GM18502 (cell line): ENCODE data around the gene NADSYN1.

Source experiments
- ATAC-seq: cut with Tn5 transposase; IDR thresholded peaks from one replicate; pipeline ENCODE4 v1.9.1; 2021; ENCODE audit warnings: mild to moderate bottlenecking; ENCODE audit not compliant: unreplicated experiment, poor library complexity

The NADSYN1 gene

DNA sequence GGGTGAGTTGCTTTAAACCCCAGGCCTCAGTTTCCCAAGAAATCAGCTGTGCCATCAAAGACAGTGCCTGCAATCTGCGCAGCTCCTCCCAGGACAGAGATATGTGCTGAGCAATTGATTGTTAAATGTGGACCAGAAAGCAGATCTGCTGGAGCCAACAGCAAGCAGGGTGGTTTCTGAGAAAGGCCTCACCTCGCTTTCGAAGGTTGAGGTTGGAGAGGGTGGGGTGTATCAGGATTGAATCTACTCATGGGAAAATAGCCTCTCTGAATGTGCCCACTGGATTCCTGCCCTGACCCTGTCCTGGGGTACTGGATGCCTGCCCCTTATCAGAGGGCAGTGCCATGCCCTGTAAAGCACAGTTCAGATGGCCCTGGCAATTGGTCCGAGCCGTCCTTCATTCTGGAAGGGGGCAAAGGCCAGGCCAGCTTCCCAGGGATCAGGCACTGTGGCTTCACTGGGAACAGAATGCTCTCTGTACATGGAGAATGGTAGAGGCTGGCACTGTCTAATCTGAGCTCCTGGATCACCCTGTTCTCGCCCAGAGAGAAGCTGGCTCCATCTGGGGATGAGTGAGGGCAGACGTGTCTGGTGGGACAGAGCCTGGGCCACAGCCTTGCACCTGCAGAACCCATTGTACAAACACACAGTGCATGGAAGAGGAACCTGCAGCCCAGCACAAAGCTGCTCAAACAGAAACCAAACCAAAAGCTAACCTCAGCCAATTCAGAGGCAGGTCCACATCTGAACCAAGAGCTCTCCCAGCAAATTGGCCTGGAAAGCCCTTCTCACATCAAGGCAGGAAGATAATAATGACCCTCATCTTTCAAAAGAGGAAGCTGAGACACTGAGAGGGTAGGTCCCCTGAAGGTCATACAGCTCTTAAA, 20.0 kb upstream of the NADSYN1 start:
- ATAC-seq = no peak

DNA sequence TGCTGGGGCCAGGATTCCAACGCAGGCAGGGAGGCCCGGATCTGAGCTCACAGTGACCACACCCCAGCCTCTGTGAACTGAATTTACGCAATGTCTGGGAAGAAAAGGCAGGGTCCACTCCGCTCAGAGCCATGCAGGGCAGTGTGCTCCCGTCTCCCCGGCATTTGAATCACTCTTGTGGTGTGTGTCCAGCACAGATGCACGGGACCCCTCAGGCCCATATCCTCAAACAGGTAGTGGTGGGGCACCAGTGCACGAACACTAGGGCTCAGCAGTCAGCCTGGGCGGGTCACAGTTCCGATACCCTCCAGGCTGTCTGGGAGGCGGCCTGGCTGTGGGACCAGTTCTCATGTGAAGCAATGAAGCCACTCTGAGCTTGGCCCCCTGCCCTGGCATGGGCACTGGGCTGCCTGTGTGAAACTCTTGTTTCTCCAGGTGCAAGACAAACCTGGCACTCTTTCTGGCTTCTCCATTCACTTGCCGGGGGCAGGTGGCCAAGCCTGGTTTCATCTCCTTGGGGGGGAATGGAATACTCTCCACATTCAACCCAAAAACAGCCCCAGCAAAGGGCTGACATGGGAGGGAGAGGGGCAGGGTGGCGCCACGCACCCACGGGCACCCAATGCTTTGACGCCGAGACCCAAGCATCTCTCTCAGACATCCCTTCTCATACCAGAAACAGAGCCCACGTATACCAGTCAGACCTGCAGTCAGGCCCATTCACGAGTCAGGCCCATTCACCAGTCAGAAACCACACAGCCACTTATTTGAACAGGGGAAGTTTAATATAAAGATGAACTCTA, 19.2 kb upstream of the NADSYN1 start:
- ATAC-seq = no peak

DNA sequence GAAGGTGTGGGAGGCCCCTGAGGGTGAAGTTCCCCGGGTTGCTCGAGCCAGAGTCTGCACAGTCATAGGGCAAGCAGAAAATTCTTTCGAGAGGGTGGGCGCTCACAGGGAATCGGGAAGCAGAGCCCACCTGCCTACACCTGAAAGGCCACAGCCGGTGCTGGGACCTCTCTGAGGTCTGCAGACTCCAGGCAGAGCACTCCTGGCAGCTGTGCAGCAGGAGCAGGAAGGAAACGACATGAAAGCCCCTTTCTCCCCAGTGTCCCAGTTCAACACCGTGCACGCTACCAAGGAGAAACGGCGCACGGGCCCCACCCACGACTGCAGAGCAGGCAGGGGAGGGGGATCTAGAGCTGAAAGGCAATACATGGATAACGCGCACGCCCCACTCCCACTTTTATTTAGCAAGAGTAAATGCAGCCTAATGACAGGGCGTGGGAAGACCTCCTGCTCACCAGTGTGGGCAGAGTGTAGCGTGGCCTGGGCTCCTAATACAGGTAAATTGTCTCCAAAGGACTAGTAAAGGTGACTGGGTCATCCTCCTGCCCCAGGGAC, 18.4 kb upstream of the NADSYN1 start:
- no peak for ATAC-seq

DNA sequence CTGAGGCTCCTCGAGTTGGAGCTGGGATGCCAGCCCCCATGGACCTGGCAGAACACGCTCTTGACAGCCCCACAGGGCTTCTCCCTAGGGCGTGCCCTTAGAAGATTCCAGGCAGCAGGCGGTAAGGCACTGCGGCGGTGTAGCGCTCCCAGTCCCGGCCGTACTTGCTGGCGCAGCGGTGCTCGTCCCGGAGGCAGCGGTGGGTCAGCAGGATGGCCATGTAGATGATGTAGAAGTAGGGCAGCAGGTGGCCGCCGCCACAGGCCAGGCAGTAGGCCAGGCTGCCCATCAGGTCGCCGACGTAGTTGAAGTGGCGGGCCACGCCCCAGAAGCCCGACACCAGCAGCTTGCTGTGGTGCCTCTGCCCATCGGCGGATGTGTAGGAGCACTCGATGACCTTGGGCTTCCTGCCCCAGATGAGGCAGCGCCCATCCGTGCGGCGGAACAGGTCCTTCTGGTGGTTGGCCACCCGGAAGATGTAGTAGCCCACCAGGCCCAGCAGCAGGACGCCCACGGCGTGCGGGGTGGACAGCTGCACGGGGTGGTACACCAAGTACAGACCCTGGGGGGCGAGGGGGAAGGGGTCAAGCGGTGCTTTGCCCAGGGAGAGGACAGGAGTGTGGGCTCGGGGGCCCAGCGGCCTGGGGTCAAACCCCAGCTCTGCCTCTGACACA, 17.6 kb upstream of the NADSYN1 start:
- ATAC-seq = no peak

DNA sequence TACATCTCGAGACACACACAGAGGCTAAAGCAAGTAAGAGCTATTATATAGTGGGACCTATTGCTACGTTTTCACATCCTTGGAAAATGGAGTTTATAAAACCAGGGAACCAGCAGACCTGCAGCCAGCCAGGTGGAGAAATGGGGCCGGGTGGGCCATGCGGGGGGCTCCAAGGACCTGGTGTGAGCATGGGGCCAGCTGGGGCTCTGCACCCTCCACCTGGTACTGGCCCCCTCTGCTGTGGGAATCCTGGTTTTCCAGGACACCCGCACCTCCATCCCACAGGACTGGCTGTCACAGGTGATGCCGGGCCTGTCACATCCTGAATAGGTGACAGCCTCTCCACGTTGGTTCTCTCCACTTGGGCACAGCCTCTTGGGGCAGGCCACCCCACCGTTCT, 16.1 kb upstream of the NADSYN1 start:
- no peak for ATAC-seq

DNA sequence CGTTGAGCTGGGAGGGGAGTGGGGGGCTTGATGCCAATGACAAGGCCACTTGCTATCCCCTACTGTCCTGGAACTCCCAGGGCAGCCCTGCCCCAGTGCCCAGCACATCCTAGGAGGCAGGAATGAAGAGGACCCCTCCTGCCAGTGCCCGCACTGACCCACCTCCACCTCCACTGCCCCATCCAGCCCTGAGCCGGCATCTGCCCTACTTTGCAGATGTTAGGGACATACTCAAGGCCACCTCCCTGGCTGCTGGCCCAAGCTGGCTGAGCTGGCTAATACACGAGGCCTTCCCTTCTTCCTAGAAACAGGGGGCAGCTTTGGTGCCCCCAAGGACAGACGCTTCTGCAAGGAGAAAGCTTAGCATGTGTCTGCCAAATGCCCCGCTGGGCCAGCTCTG, 15.6 kb upstream of the NADSYN1 start:
- ATAC-seq = no peak

DNA sequence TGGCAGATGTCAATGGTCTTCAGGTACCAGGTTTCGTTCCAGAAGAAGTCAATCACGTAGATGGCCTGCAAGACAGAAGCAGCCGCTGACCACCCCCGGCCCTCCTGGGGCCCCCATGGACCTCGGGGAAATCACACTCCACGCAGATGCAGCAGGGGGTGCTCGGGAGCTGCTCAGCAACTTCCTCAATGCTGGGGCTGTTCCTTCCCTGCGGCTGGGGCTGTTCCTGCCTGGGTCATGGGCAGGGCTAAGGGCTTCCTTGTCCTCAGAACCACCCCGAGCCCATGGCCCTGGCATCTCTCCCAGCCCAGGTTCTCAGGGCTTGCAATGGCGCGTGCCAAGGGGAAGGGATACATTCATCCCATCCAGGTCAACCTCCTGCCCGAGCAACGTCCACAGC, 15.1 kb upstream of the NADSYN1 start:
- no peak for ATAC-seq

DNA sequence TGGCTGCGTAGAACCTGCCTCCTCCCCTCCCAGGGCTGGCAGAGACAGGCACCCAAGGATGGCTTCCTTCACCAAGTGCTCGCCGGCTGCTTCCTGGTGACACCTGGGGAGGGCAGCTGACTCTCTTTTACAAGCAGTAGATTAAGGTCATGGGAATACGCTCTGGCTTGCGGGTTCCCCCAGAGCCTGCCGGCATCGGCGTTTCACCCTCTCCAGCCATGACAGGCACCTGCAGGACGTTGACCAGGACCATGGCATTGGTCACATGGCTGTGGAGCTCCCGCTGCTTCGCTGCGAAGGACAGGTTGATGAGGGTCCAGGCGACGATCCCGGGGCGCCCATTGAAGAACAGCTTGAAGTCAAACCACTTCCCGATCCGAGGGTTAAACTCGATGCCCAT, 14.4 kb upstream of the NADSYN1 start:
- no peak for ATAC-seq

DNA sequence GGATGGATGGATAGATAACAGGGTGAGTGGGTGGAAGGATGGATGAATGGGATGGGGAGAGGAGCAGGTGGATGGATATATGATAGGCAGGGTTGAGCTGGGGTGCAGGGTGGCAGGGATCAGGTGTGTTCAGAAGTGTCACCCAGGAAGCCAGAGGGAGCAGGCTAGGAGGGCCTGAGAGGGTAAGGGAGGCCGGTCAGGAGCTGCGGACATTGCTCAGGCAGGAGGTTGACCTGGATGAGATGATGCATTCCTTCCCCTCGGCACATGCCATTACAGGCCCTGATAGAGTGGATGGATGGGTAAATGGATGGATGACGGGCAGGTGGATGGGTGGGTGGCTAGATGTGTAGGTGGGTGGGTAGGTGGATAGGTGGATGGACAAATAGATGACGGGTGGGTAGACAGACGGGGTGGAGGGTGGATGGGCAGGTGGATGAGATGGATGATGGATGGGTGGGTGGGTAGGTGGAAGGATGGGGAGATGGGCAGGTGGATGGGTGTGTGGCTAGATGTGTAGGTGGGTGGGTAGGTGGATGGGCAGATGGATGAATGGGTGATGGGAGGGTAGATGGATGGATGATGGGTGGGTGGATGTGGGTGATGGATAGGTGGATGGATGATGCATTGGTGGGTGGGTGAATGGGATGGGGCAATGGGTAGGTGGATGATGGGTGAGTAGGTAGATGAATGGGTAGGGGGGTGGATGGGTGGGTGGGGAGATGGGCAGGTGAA, 12.8 kb upstream of the NADSYN1 start:
- ATAC-seq = no peak

DNA sequence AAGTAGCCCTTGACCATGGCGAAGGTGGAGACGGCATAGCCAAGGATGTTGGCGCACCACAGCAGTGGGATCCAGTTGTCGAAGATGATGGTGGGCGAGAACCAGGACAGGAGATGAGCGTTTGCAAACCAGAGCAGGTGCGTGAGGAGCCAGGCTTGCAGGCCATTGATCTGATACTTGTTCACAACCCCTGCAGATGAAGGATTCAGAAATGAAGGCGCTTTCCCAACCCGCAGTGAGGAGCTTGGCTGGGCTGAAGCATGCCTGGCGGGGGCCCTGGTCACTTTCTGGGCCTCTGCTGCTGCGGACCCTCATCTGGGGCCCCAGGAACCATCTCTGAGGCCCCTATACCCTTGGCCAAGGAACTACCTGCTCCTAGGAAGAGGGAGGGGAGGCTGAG, 11.8 kb upstream of the NADSYN1 start:
- ATAC-seq = no peak

DNA sequence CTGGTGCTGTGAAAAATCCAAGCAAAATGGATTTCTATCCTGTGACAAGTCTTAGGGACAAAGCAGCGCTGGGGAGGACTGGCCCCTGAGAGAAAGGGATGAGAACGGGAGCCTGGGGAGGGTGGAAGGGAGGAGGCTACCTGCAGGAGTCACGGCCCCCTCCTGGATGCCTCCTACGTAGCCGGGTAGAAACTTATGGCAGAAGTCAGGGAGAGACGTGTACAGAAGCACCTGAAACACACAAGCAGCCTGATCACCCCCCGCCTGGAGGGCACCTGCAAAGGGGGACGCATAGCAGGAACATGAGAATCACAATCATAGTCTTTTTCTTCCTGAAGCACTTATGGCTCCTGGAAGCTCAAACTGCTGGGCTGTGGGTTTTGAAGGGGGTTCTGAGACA, 10.9 kb upstream of the NADSYN1 start:
- no peak for ATAC-seq

DNA sequence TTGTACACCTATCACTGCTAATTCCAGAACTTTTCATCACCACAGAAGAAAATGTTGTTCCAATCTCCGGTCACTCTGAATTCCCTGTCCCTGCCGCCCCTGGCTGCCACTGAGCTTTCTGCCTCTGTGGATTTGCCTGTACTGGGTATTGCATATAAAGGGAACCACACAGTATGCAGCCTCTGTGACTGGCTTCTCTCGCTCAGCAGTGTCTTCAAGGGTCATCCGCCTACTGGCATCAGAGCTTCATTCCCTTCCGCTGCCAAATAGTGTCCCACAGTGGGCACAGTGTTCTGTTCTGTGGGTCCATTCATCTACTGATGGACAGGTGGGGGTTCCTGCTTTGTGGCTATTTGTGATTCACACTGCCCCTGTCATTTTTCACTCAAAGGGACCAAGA, 10.1 kb upstream of the NADSYN1 start:
- no peak for ATAC-seq

DNA sequence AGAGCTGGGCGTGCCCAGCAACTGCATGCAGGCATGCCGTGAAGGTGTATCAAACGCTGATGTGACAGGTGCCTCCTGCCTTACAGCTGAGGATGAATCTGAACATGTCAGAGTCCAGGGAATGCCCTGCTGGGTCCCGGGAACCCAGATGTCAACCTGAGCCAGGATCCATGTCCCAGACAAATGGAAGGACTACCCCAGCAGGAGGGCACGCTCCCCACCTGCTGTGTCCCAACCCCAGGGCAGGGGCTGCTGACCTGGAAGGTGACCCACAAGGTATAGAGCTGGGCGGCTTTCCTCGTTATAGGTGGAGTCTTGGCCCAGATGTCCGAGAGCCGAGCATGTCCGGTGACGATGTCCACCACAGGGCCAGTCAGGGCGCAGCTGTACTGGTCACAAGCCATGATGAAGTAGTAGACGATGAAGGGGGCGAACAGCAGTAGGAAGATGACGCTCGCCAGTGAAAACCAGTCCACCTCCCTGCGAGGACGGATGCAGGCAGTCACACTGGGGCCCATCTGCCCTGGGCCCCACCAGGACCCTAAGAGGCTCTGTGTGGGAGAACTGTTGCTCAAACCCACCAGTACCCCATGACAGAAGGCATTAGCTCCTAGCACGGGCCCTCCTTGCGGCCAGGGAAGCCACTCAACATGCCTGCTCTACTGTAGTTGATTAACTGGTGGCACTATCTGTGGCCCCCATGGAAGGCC, 9.1 kb upstream of the NADSYN1 start:
- ATAC-seq = no peak

DNA sequence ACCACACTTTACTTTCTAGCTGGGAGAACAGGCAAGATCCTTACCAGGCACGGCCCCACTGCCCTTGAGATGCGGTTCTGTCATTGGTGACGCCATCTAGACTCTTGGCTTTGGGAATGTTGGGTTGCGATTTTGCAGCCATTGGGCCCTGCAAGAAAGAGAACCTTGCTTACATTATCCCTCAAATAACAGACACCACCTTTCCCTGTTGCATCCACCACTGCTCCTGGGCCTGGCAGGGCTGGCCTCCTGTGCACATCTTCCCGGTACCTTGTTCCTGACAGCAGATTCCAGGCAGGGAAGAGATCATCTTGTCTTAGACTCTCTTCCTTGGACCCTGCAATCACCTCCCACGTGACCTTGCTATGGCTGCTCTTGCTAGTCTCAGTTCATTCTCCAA, 8.2 kb upstream of the NADSYN1 start:
- no peak for ATAC-seq

DNA sequence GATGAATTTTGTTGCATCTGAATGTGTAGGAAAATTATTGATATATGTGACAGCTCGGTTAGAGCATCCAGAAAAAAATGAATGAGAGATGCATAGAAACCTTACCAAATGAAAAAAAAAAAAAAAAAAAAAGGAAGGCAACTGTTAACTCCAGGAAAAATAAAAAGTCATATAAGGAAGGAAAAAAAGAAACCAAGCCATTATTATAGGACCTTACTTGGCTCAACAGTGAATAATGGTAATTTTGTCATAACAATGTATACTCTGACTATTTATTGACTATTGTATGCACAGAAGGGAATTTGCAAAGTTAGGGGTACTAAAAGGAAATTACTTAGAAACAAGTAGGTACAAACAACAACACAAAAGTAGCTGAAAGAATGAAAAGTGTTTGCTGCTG, 6.9 kb upstream of the NADSYN1 start:
- ATAC-seq = no peak

DNA sequence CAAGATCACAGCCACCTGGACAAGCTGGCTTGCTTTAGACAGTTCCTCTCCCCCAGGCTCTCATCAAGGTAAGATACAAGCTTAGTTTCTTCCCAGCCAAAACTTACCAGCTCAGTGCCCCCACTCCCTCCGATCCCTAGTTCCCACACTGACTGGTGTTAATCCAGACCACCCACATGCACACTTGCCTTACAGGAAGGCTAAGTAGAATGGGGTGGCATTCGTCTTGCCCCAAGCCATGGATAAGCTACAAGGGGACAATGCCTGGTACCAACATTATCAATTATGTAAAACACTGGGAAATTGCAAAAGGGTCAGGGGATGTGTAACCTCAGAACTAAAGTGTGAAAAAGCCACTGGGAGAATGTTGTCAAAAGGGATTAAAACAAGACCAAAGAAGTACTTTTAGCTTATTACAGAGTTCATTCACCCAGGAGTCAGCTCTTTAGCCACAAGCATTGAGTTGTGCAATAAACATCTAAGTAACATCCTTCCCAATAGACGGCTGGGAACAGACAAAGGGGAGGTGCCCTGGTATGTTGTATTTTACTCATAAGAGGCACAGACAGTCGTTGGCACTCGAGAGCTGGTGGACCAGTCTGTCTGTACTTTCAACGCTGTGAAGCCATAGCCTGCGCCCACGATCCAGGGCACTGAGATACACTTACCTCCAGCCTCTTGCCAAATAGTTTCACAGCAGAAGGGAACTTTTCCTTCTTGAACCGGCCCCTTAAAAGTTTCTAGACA, 5.9 kb upstream of the NADSYN1 start:
- no peak for ATAC-seq

DNA sequence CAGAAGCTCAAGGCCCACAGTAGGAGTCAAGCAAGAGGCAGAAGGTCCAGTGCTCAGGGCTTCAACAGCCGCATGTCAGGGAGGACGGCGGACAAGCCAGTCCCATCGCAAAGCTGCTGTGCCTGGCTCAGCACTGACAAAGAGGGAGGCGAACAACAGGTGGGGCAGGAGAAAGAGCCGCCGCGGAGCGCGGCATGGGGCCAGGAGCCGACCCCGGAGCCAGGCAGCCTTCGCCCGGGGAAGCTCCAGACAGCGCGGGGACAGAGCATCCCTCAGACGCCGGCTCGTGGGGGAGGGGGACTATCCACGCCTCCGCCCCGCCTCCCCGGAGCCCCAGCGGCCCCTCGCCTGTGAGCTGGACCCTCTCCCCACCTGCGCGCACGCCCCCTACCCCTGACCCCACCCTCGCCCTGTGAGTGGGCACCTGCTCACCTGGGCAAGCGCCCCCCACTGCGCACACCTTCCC, 5.2 kb upstream of the NADSYN1 start:
- no peak for ATAC-seq

DNA sequence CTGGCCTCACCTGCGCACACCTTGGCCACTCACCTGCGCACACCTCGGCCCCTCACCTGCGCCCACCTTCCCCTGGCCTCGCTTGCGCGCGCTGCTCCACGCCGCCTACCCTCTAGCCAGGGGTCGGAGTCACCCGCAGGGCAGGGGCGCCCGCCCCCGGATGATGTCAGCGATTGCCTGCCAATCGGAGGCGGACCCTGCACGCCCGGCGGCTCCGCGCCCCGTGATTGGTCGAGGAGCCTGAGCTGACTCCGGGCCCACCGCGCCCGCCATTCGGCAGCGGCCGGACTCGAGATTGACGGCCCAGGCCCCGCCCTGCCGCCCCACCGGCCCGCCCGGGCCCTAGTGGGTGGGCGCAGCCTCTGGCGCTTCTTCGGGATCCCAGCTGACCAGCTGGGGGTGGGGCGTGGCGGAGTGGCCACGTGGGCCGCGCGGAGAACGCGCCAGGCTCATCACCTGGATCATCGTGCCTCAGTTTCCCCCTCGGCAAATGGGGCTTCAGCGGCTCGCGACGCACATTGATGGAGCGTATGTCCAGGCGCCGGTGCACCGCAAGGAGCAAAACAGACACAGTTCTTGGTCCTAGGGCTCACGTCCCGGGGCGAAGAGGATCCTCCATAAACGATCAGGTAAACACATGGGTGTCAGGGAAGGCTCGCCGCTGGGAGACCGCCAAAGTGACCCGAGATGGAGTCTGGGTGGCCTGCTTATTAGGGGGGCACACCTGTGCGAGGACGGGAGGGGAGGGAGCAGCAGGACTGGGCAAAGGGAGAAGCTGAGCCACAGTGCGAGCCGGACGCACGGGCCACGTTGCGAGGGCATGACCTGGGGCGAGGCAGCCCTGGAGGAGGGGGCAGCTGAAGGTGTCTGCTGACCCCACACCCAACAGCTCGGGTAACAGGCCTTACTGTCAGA, 4.5 kb upstream of the NADSYN1 start, which contains the start of gene DHCR7:
DHCR7 (minus strand) TSS at position 137 of the 915 bp plus-strand sequence. CDS start 3,441 bp downstream, outside the sequence.
- ATAC-seq = peak; percentile 85
